ENCODE measurements around the gene CIB4. TPM values are rescaled to one million over a fixed set of nuclear protein-coding genes. Genes with fewer than 3 reads are reported as not detected.
"Not testable (repeated sequence)": the region's sequence is repeated elsewhere in the genome, so short reads cannot be mapped to it uniquely, and the experiment has no call there.

CIB4 gene
- total RNA-seq, 3 donors from 2014 or later (not counting 1 experiment from before 2014, with no cell fraction given), result not detected

DNA sequence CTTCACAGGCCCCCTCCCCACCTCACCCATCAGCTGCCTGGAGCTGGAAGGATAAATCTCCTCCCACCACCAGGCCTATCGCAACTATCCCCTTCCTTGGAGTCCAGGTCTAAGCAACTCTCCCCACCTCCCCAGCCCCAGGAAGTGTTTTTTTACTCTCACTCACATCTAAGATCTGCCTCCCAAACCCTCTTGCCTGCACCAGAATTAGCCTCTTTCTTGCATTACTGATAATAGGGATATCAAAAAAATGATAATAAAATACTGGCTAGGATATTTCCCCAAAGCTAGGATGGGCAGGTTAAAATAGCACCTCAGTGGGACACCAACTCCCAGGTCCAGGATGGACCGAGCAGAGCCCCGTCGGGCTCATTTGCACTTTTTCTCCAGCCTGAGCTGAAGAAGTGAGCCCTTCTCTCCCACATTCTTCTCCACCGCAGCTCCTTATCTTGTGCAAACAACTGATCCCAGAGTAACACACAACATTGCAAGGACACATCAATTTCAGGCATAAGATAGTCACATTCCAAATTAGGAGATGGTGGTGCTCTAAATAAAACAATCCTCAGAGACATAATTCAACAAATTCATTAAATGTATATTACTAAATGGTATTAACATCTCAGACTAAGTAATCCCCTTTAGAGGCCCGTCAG is 17.7 kb upstream of the CIB4 start:
- no peak for DNase-seq
- no peaks in the 10 kb centered on the region for H3K4me1 Mint-ChIP-seq
- H3K27me3 ChIP-seq (ENCODE audit: control insufficient read depth, insufficient read depth, low read length), result no peaks in the 10 kb centered on the region
- H3K9me3 Mint-ChIP-seq, result peaks cover 6 to 12% of the 10 kb centered on the region in 2 donors
- H3K27ac ChIP-seq (ENCODE audit: low read length), result no peak overlapping the region
- TF ChIP-seq, protein P1, sequence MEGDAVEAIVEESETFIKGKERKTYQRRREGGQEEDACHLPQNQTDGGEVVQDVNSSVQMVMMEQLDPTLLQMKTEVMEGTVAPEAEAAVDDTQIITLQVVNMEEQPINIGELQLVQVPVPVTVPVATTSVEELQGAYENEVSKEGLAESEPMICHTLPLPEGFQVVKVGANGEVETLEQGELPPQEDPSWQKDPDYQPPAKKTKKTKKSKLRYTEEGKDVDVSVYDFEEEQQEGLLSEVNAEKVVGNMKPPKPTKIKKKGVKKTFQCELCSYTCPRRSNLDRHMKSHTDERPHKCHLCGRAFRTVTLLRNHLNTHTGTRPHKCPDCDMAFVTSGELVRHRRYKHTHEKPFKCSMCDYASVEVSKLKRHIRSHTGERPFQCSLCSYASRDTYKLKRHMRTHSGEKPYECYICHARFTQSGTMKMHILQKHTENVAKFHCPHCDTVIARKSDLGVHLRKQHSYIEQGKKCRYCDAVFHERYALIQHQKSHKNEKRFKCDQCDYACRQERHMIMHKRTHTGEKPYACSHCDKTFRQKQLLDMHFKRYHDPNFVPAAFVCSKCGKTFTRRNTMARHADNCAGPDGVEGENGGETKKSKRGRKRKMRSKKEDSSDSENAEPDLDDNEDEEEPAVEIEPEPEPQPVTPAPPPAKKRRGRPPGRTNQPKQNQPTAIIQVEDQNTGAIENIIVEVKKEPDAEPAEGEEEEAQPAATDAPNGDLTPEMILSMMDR (IDR thresholded peaks at IDR 0.05), result no peak
- H3K4me1 ChIP-seq (ENCODE audit: control insufficient read depth, insufficient read depth, low read length), result no peaks in the 10 kb centered on the region
- ATAC-seq, result no peak
- H3K4me3 ChIP-seq (ENCODE audit: low read length), result no peak overlapping the region
- WGBS (ENCODE audit: insufficient coverage), result 81% methylated on average over 6 of the region's 6 CpGs
- H3K27me3 Mint-ChIP-seq (ENCODE audit: low read depth in 2 of 2), result peaks cover under 1 to 8% of the 10 kb centered on the region in 2 donors
- H3K4me3 Mint-ChIP-seq, result no peak overlapping the region
- H3K27ac Mint-ChIP-seq, result no peak overlapping the region
- H3K36me3 Mint-ChIP-seq, result peaks cover 7% of the 10 kb centered on the region
- intact Hi-C loops (cut with micrococcal nuclease), result no loop called here
- no peaks in the 10 kb centered on the region for H3K36me3 ChIP-seq (ENCODE audit: control insufficient read depth, insufficient read depth, low read length)
- peaks cover 4% of the 10 kb centered on the region for H3K9me3 ChIP-seq (ENCODE audit: control insufficient read depth, insufficient read depth, low read length)

DNA sequence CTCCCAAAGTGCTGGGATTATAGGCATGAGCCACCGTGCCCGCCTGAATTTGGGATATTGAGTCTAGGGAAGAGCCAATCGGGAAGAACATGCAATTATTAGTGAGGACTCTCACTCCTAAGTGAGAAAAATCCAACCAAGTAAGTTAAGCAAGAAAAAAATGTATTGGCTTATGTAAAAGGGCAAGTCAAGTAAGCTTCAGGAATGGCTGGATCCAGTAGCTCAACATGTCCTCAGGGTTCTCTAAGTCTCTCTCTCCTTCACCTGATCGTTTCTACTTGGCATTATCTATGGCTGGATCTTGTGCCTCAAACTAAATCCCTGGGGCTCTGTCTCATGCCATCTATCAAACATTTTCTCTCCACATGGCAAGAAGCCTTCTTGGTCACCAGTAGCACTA is 16.1 kb upstream of the CIB4 start:
- no peak overlapping the region for H3K27ac ChIP-seq (ENCODE audit: low read length)
- intact Hi-C loops (cut with micrococcal nuclease), result no loop called here
- H3K9me3 ChIP-seq (ENCODE audit: control insufficient read depth, insufficient read depth, low read length), result peaks cover 4% of the 10 kb centered on the region
- H3K4me3 Mint-ChIP-seq, result no peak overlapping the region
- H3K27me3 Mint-ChIP-seq (ENCODE audit: low read depth in 2 of 2), result peaks cover 6 to 8% of the 10 kb centered on the region in 2 donors
- H3K27me3 ChIP-seq (ENCODE audit: control insufficient read depth, insufficient read depth, low read length), result no peaks in the 10 kb centered on the region
- no peak overlapping the region for H3K4me3 ChIP-seq (ENCODE audit: low read length)
- no peak overlapping the region for H3K27ac Mint-ChIP-seq
- ATAC-seq (no peak), DNase-seq (no peak)
- H3K9me3 Mint-ChIP-seq, result peaks cover 6 to 12% of the 10 kb centered on the region in 2 donors
- no peaks in the 10 kb centered on the region for H3K36me3 ChIP-seq (ENCODE audit: control insufficient read depth, insufficient read depth, low read length)
- TF ChIP-seq, protein P1 (IDR thresholded peaks at IDR 0.05), result no peak
- no peaks in the 10 kb centered on the region for H3K4me1 Mint-ChIP-seq
- 84% methylated on average over 4 of the region's 4 CpGs for WGBS (ENCODE audit: insufficient coverage)
- peaks cover 7% of the 10 kb centered on the region for H3K36me3 Mint-ChIP-seq
- H3K4me1 ChIP-seq (ENCODE audit: control insufficient read depth, insufficient read depth, low read length), result no peaks in the 10 kb centered on the region

- TF ChIP-seq, protein P1 (IDR thresholded peaks at IDR 0.05), result no peak
- Mint-ChIP-seq H3K4me1 (no peaks in the 10 kb centered on the region), H3K9me3 (peaks cover 6 to 8% of the 10 kb centered on the region in 2 donors), H3K4me3 (no peak overlapping the region), H3K27ac (no peak overlapping the region), H3K36me3 (peaks cover 6% of the 10 kb centered on the region), H3K27me3 (ENCODE audit: low read depth in 2 of 2) (peaks cover 14 to 18% of the 10 kb centered on the region in 2 donors)
- H3K4me1 ChIP-seq (ENCODE audit: control insufficient read depth, insufficient read depth, low read length), result no peaks in the 10 kb centered on the region
- H3K36me3 ChIP-seq (ENCODE audit: control insufficient read depth, insufficient read depth, low read length), result no peaks in the 10 kb centered on the region
- peaks cover under 1% of the 10 kb centered on the region for H3K9me3 ChIP-seq (ENCODE audit: control insufficient read depth, insufficient read depth, low read length)
- intact Hi-C loops (cut with micrococcal nuclease), result no loop called here
- H3K4me3 ChIP-seq (ENCODE audit: low read length), result no peak overlapping the region
- H3K27ac ChIP-seq (ENCODE audit: low read length), result no peak overlapping the region
- DNase-seq (no peak), ATAC-seq (no peak)
- H3K27me3 ChIP-seq (ENCODE audit: control insufficient read depth, insufficient read depth, low read length), result no peaks in the 10 kb centered on the region
- WGBS (ENCODE audit: insufficient coverage), result 77% methylated on average over 8 of the region's 9 CpGs
Observed at GRCh38 chr2:26655611-26656195, 14.5 kb upstream of the CIB4 start.

DNA sequence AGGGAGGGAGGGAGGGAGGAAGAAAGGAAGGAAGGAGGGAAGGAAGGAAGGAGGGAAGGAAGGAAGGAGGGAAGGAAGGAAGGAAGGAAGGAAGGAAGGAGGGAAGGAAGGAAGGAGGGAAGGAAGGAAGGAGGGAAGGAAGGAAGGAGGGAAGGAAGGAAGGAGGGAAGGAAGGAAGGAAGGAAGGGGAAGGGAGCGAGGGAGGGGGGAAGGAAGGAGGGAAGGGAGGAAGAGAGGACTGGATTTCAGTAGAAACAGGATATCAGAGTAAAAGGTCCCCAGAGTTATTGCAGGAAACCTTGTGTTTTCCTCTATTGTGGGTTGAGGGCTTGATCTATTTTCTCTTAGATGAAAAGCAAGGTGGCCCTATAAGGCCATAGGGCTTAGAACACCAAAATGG is 14.0 kb upstream of the CIB4 start:
- 5% methylated on average over 1 of the region's 1 CpG for WGBS (ENCODE audit: insufficient coverage)
- intact Hi-C loops (cut with micrococcal nuclease), result not testable (repeated sequence)
- H3K27me3 Mint-ChIP-seq (ENCODE audit: low read depth in 2 of 2), result peaks cover 19 to 24% of the 10 kb centered on the region in 2 donors

More for the DNA sequence above, 14.0 kb upstream of the CIB4 start:
- H3K27me3 ChIP-seq (ENCODE audit: control insufficient read depth, insufficient read depth, low read length); H3K4me1 ChIP-seq (ENCODE audit: control insufficient read depth, insufficient read depth, low read length); H3K4me3 ChIP-seq (ENCODE audit: low read length); H3K27ac ChIP-seq (ENCODE audit: low read length); DNase-seq; H3K9me3 ChIP-seq (ENCODE audit: control insufficient read depth, insufficient read depth, low read length); H3K36me3 ChIP-seq (ENCODE audit: control insufficient read depth, insufficient read depth, low read length); H3K4me1 Mint-ChIP-seq; H3K9me3 Mint-ChIP-seq; H3K4me3 Mint-ChIP-seq; H3K27ac Mint-ChIP-seq; ATAC-seq; H3K36me3 Mint-ChIP-seq: not testable (repeated sequence)

All from natural killer cell (primary cell).